Activated CD8-positive, alpha-beta T cell treated with anti-CD3 and anti-CD28 coated beads for 36 hours (primary cell): ENCODE measurements around the gene EN2. TPM values are rescaled to one million over a fixed set of nuclear protein-coding genes. Genes with fewer than 3 reads are reported as not detected.

Experiments
- ATAC-seq: fragments of 200-7000 bp; cut with Tn5 transposase; one replicate; pipeline ENCODE4 v1.10.0; 2021; ENCODE audit warnings: mild to moderate bottlenecking, moderate library complexity
- CTCF ChIA-PET: fragments of 350-600 bp; sonication (Branson Sonifier 250); formaldehyde crosslinking; loops from one replicate; lab custom pipeline; 2021; ENCODE audit warnings: antibody characterized with exemption; lab: Charles Lee
- POLR2A ChIA-PET: fragments of 350-600 bp; sonication (Branson Sonifier 250); formaldehyde crosslinking; loops from one replicate; lab custom pipeline; 2021; ENCODE audit warnings: antibody characterized with exemption; lab: Charles Lee
- DNase-seq: peaks from one replicate; pipeline ENCODE4 v3.0.0-alpha.2; 2020
- H3K27ac Mint-ChIP-seq: one replicate; pipeline ENCODE4 v1.8.0; 2021; ENCODE audit warnings: mild to moderate bottlenecking, mixed read lengths
- H3K27me3 Mint-ChIP-seq: one replicate; pipeline ENCODE4 v1.8.0; 2021; ENCODE audit warnings: mixed read lengths
- H3K36me3 Mint-ChIP-seq: one replicate; pipeline ENCODE4 v1.8.0; 2021; ENCODE audit warnings: low read depth, mixed read lengths
- H3K4me1 Mint-ChIP-seq: one replicate; pipeline ENCODE4 v1.8.0; 2021; ENCODE audit warnings: low read depth, mixed read lengths
- H3K4me3 Mint-ChIP-seq: one replicate; pipeline ENCODE4 v1.8.0; 2021; ENCODE audit warnings: mild to moderate bottlenecking, moderate library complexity, mixed read lengths
- H3K9me3 Mint-ChIP-seq: one replicate; pipeline ENCODE4 v1.8.0; 2021; ENCODE audit warnings: mixed read lengths
- intact Hi-C: fragments of 100-400 bp; cut with micrococcal nuclease; formaldehyde crosslinking; loops from one replicate; pipeline ENCODE4 v1.10.0; 2022
- total RNA-seq, 2 experiments: library from RNA; stranded (reverse); gene quantifications; one replicate each; pipeline ENCODE4 v1.2.3, GENCODE V29; 2021
- TF ChIP-seq, protein P1 (sequence below): fragments of 200-600 bp; IDR thresholded peaks from one replicate; pipeline ENCODE4 v1.8.0; 2022; ENCODE audit warnings: antibody characterized with exemption, mild to moderate bottlenecking

The EN2 gene
- total RNA-seq, 2 experiments from 2014 or later = not detected

DNA sequence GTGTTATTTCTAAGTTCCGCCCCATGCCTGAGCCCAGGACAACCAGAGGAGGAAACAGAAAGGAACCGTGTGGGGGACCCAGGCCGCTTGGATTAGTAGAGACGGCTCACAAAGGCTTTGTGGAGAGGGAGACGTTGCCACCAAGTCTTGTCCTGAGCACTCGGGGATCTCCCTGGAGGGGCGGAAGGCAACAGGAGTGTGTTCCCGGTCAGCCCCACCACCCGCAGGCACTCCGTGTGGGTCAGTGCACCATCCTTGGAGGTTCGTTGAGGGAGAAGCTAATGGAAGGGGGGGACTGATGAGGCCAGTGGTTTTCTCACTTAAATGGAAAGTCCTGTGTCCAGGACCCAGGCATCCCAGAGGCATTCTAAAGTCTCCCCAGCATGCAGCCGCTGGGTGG is 26.7 kb upstream of the EN2 start:
- Mint-ChIP-seq H3K4me1 (no peaks in the 10 kb centered on the region), H3K4me3 (no peak overlapping the region), H3K27ac (no peak overlapping the region), H3K27me3 (peaks cover 19% of the 10 kb centered on the region), H3K9me3 (no peaks in the 10 kb centered on the region), H3K36me3 (no peaks in the 10 kb centered on the region)
- ChIA-PET POLR2A (no interaction called here), CTCF (no interaction called here)
- TF ChIP-seq, protein P1, sequence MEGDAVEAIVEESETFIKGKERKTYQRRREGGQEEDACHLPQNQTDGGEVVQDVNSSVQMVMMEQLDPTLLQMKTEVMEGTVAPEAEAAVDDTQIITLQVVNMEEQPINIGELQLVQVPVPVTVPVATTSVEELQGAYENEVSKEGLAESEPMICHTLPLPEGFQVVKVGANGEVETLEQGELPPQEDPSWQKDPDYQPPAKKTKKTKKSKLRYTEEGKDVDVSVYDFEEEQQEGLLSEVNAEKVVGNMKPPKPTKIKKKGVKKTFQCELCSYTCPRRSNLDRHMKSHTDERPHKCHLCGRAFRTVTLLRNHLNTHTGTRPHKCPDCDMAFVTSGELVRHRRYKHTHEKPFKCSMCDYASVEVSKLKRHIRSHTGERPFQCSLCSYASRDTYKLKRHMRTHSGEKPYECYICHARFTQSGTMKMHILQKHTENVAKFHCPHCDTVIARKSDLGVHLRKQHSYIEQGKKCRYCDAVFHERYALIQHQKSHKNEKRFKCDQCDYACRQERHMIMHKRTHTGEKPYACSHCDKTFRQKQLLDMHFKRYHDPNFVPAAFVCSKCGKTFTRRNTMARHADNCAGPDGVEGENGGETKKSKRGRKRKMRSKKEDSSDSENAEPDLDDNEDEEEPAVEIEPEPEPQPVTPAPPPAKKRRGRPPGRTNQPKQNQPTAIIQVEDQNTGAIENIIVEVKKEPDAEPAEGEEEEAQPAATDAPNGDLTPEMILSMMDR = no peak
- intact Hi-C loops = no loop called here
- DNase-seq (no peak), ATAC-seq (no peak)

DNA sequence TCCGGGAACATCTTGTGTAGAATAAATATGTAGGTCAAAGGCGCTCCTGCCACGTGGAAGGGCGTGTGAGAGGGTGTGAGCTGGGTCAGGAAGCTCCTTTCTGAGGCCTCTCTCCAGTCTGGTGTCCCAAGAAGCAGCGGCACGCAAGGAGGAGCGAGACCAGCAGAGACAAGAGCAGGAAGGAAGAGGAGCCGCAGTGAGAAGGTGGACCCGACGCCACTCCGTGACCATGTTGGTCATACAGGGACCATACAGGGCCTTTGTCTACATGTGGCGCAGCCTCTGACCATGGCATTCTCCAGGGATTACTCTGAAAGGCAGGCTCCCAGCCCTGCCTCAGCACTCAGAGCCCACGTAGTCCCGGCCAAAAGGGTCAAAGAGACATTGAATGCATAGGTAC is 26.2 kb upstream of the EN2 start:
- Mint-ChIP-seq H3K4me1 (no peaks in the 10 kb centered on the region), H3K27me3 (peaks cover 23% of the 10 kb centered on the region), H3K36me3 (no peaks in the 10 kb centered on the region), H3K9me3 (no peaks in the 10 kb centered on the region), H3K4me3 (no peak overlapping the region), H3K27ac (no peak overlapping the region)
- ChIA-PET CTCF (no interaction called here), POLR2A (no interaction called here)
- ATAC-seq (no peak), DNase-seq (no peak)
- intact Hi-C loops = no loop called here
- TF ChIP-seq, protein P1 = no peak

DNA sequence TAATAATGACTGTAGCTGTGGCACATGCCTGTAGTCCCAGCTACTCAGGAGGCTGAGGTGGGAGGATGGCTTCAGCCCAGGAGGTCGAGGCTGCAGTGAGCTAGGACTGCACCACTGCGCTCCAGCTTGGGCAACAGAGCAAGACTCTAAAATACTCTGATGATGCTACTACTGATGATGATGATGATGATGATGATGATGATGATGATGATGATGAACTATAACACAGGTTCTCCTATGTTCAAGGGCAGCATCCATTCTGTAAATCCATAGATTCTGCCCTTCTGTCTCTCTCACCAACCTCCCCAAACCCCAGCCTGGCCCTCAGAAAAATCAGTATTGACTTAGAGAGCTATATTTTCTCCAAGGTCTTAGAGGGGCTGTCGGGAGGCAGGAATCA is 22.8 kb upstream of the EN2 start:
- no peaks in the 10 kb centered on the region for H3K4me1 Mint-ChIP-seq
- POLR2A ChIA-PET = no interaction called here
- H3K4me3 Mint-ChIP-seq = no peak overlapping the region
- intact Hi-C loops = no loop called here
- DNase-seq (no peak), ATAC-seq (no peak)
- TF ChIP-seq, protein P1 = no peak
- CTCF ChIA-PET = interaction anchor here (1.0 to 1.4 kb wide), 2 partner anchors 10 to 164 kb away, joined by 3 read pairs; no protein-coding TSS in a partner anchor
- no peak overlapping the region for H3K27ac Mint-ChIP-seq
- H3K36me3 Mint-ChIP-seq = no peaks in the 10 kb centered on the region
- H3K9me3 Mint-ChIP-seq = no peaks in the 10 kb centered on the region
- H3K27me3 Mint-ChIP-seq = peaks cover 33% of the 10 kb centered on the region

DNA sequence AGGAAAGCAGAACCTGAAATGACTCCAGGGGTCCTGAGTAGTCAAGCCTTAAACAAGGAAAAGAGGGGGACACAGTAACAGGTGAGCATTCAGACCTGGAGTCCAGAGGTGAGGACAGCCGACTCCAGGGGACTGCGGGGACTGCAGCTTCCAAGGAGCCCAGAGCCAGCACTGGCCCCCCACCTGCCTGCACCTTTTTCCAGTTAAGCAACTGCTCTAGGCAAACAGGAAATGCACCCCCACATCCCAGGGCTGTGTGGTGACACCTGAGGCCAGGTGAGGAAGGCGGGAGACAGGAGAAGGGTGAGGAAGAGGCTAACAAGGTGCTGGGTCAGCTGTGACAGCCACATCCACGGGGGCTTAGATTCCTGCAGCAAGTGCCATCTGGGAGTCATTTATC is 20.1 kb upstream of the EN2 start:
- Mint-ChIP-seq H3K9me3 (no peaks in the 10 kb centered on the region), H3K4me3 (no peak overlapping the region), H3K36me3 (no peaks in the 10 kb centered on the region), H3K4me1 (no peaks in the 10 kb centered on the region), H3K27ac (no peak overlapping the region), H3K27me3 (peaks cover 33% of the 10 kb centered on the region)
- no peak for DNase-seq
- ChIA-PET POLR2A (no interaction called here), CTCF (no interaction called here)
- intact Hi-C loops = no loop called here
- ATAC-seq = no peak
- TF ChIP-seq, protein P1 = no peak

DNA sequence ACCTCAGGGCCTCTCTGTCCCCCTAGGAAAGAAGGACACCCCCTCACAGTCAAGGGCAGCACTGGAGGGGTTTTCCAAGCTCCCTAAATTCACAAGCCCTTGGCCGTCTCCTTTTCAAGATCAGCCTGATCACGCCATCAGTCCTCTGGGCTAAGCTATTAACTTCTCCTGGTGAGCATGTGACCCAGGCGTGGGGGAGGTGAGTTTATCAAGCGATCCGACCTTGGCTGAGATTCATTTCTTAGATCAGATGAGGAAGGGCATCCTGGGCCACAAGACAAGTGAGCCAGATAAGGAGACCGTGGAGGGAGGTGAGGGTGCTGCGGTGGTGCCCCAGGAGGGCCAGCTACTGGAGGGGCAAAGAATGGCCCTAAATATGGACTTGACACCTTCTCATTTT is 19.2 kb upstream of the EN2 start:
- Mint-ChIP-seq H3K36me3 (no peaks in the 10 kb centered on the region), H3K4me1 (no peaks in the 10 kb centered on the region), H3K27ac (no peak overlapping the region), H3K4me3 (no peak overlapping the region), H3K27me3 (peaks cover 34% of the 10 kb centered on the region), H3K9me3 (no peaks in the 10 kb centered on the region)
- ChIA-PET POLR2A (no interaction called here), CTCF (interaction anchor here (0.9 to 1.3 kb wide), 3 partner anchors 24 to 96 kb away, joined by 3 to 4 read pairs (median 3); no protein-coding TSS in a partner anchor)
- DNase-seq (no peak), ATAC-seq (no peak)
- TF ChIP-seq, protein P1 = no peak
- intact Hi-C loops = no loop called here
